OCI-LY1 (cell line): ENCODE data around the gene LENEP.

Experiments used
- H2AFZ ChIP-seq: fragments of 200-600 bp; sonication (generic), shearing (Covaris generic); 2 replicates; pipeline ENCODE4 v1.6.0; 2014; ENCODE audit warnings: antibody characterized with exemption, mild to moderate bottlenecking, low read length
- H3F3A ChIP-seq: fragments of 200-600 bp; sonication (generic), shearing (Covaris generic); 2 replicates; pipeline ENCODE4 v1.6.0; 2014; ENCODE audit warnings: mild to moderate bottlenecking, antibody characterized with exemption, low read length, moderate library complexity; ENCODE audit not compliant: insufficient read depth
- H3K27ac ChIP-seq: fragments of 200-600 bp; sonication (generic); 2 replicates; pipeline ENCODE4 v1.5.1; 2014; ENCODE audit warnings: low read length, mixed run types, mild to moderate bottlenecking, low read depth; ENCODE audit not compliant: poor library complexity, severe bottlenecking
- H3K27me3 ChIP-seq: fragments of 200-600 bp; sonication (generic); 2 replicates; pipeline ENCODE4 v1.6.0; 2014; ENCODE audit warnings: antibody characterized with exemption, mild to moderate bottlenecking, low read length, moderate library complexity; ENCODE audit not compliant: insufficient read depth
- H3K36me3 ChIP-seq: fragments of 200-600 bp; sonication (generic); 2 replicates; pipeline ENCODE4 v1.6.1; 2014; ENCODE audit warnings: mild to moderate bottlenecking, antibody characterized with exemption, low read length, moderate library complexity, mixed read lengths; ENCODE audit not compliant: insufficient read depth
- H3K4me1 ChIP-seq: fragments of 200-600 bp; sonication (generic); 2 replicates; pipeline ENCODE4 v1.5.1; 2014; ENCODE audit warnings: mild to moderate bottlenecking, low read length, moderate library complexity; ENCODE audit not compliant: insufficient read depth, severe bottlenecking
- H3K4me2 ChIP-seq: fragments of 200-600 bp; sonication (generic), shearing (Covaris generic); 2 replicates; pipeline ENCODE4 v1.6.1; 2014; ENCODE audit warnings: low read length
- H3K4me3 ChIP-seq: fragments of 200-600 bp; sonication (generic); 2 replicates; pipeline ENCODE4 v1.5.1; 2014; ENCODE audit warnings: low read length, low read depth, mild to moderate bottlenecking, mixed read lengths; ENCODE audit not compliant: poor library complexity, severe bottlenecking
- H3K79me2 ChIP-seq: fragments of 200-600 bp; shearing (Covaris generic); 2 replicates; pipeline ENCODE4 v1.6.1; 2016; ENCODE audit warnings: mixed run types, low read length, mixed read lengths; ENCODE audit not compliant: insufficient read depth
- H3K9ac ChIP-seq: fragments of 200-600 bp; sonication (generic), shearing (Covaris generic); 2 replicates; pipeline ENCODE4 v1.6.1; 2014; ENCODE audit warnings: mild to moderate bottlenecking, low read length, mixed read lengths
- H3K9me2 ChIP-seq: fragments of 200-600 bp; sonication (generic), shearing (Covaris generic); 2 replicates; pipeline ENCODE4 v1.6.1; 2014; ENCODE audit warnings: low read depth, mild to moderate bottlenecking, low read length, mixed read lengths
- H3K9me3 ChIP-seq: fragments of 200-600 bp; shearing (Covaris generic); 2 replicates; pipeline ENCODE4 v1.6.1; 2014; ENCODE audit warnings: low read length, mixed read lengths
- H4K20me1 ChIP-seq: fragments of 200-600 bp; sonication (generic), shearing (Covaris generic); 2 replicates; pipeline ENCODE4 v1.6.0; 2016; ENCODE audit warnings: mild to moderate bottlenecking, low read length; ENCODE audit not compliant: insufficient read depth
- EZH2 ChIP-seq: fragments of 200-600 bp; sonication (generic), shearing (Covaris generic); IDR thresholded peaks from 2 replicates; pipeline ENCODE4 v1.8.0; 2017; ENCODE audit warnings: borderline replicate concordance, mixed run types, mild to moderate bottlenecking, antibody characterized with exemption, low read length, moderate library complexity, mixed read lengths
- TF ChIP-seq, protein P1 (sequence below): fragments of 200-600 bp; sonication (generic), shearing (Covaris generic); IDR thresholded peaks from 2 replicates; pipeline ENCODE4 v1.5.1; 2017; ENCODE audit warnings: mild to moderate bottlenecking, antibody characterized with exemption, low read length, moderate library complexity, mixed read lengths

The LENEP gene

DNA sequence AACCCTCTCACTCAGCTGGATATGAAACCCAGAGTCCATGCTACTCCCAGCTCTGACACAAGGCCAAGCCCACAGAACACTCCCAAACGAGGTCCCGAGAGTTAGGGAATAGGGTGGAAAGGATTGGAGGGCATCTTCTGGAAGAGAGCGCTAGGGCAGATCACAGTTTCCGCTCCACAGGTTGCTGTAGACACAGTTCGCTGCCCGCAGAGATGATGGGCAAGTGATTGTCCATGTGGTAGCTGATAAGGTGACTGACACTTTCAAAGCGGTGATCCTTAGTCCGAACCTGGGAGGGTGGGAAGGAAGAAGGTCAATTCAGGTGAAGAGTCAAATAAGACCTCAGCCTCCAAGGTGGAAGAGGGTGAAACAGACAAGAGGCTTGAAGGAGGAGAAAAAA lies 29.7 kb upstream of the LENEP start:
- H3K9me2 ChIP-seq, result no peaks in the 10 kb centered on the region
- H3K4me2 ChIP-seq, result peak overlapping the region; percentile 71; the same call in 1 of the 2 replicates
- H3K36me3 ChIP-seq, result peaks cover 57% of the 10 kb centered on the region
- no peak overlapping the region for H3K4me3 ChIP-seq
- no peaks in the 10 kb centered on the region for H3K9me3 ChIP-seq
- peaks cover 5% of the 10 kb centered on the region; the same call in 1 of the 2 replicates for H3K79me2 ChIP-seq
- H4K20me1 ChIP-seq, result no peaks in the 10 kb centered on the region
- no peak for TF ChIP-seq EZH2
- TF ChIP-seq, protein P1, sequence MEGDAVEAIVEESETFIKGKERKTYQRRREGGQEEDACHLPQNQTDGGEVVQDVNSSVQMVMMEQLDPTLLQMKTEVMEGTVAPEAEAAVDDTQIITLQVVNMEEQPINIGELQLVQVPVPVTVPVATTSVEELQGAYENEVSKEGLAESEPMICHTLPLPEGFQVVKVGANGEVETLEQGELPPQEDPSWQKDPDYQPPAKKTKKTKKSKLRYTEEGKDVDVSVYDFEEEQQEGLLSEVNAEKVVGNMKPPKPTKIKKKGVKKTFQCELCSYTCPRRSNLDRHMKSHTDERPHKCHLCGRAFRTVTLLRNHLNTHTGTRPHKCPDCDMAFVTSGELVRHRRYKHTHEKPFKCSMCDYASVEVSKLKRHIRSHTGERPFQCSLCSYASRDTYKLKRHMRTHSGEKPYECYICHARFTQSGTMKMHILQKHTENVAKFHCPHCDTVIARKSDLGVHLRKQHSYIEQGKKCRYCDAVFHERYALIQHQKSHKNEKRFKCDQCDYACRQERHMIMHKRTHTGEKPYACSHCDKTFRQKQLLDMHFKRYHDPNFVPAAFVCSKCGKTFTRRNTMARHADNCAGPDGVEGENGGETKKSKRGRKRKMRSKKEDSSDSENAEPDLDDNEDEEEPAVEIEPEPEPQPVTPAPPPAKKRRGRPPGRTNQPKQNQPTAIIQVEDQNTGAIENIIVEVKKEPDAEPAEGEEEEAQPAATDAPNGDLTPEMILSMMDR, result no peak
- H3K4me1 ChIP-seq, result peaks cover 28% of the 10 kb centered on the region
- no peaks in the 10 kb centered on the region for H3K27me3 ChIP-seq
- no peak overlapping the region for H2AFZ ChIP-seq
- no peaks in the 10 kb centered on the region for H3F3A ChIP-seq
- no peak overlapping the region for H3K9ac ChIP-seq
- peak overlapping the region; percentile 41 for H3K27ac ChIP-seq

DNA sequence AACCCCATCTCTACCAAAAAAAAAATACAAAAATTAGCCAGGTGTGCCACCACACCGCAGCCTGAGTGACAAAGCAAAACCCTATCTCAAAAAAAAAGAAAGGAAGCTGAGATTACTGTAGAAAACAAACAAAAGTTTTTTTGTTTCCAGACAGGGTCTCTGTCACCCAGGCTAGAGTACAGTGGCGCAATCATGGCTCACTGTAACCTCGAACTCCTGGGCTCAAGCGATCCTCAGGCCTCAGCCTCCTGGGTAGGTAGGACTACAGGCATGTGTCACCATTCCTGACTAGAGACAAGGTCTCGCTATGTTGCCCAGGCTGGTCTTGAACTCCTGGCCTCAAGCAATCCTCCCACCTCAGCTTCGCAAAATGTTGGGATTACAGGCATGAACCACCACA lies 29.0 kb upstream of the LENEP start:
- Histone ChIP-seq H2AFZ (no peak overlapping the region), H3K27ac (peak overlapping the region; percentile 41), H3K4me2 (no peak overlapping the region), H3K36me3 (peaks cover 53% of the 10 kb centered on the region), H3K4me3 (no peak overlapping the region), H3K9ac (no peak overlapping the region), H3F3A (no peaks in the 10 kb centered on the region), H4K20me1 (no peaks in the 10 kb centered on the region), H3K9me3 (no peaks in the 10 kb centered on the region), H3K79me2 (peaks cover 5% of the 10 kb centered on the region; the same call in 1 of the 2 replicates), H3K9me2 (no peaks in the 10 kb centered on the region), H3K27me3 (no peaks in the 10 kb centered on the region), H3K4me1 (peaks cover 28% of the 10 kb centered on the region)
- no peak for TF ChIP-seq EZH2
- TF ChIP-seq, protein P1, result no peak

- no peaks in the 10 kb centered on the region for H3K9me2 ChIP-seq
- H2AFZ ChIP-seq, result no peak overlapping the region
- H4K20me1 ChIP-seq, result no peaks in the 10 kb centered on the region
- TF ChIP-seq, protein P1, result no peak
- TF ChIP-seq EZH2, result no peak
- peaks cover 53% of the 10 kb centered on the region for H3K36me3 ChIP-seq
- H3K79me2 ChIP-seq, result peaks cover under 1% of the 10 kb centered on the region; the same call in 1 of the 2 replicates
- no peaks in the 10 kb centered on the region for H3K27me3 ChIP-seq
- no peak overlapping the region for H3K4me2 ChIP-seq
- H3F3A ChIP-seq, result no peaks in the 10 kb centered on the region
- H3K9ac ChIP-seq, result no peak overlapping the region
- H3K27ac ChIP-seq, result no peak overlapping the region
- H3K9me3 ChIP-seq, result no peaks in the 10 kb centered on the region
- no peak overlapping the region for H3K4me3 ChIP-seq
- peaks cover 31% of the 10 kb centered on the region for H3K4me1 ChIP-seq
These were observed 27.3 kb upstream of the LENEP start for GRCh38 chr1:154966111-154966510.
